Testis (tissue), 2 donors: ENCODE data around the gene FBXW7.

Source experiments
- POLR2A ChIP-seq: fragments of 450-650 bp; IDR thresholded peaks from one replicate; pipeline ENCODE4 v1.6.1; 2017; ENCODE audit warnings: antibody characterized with exemption, mild to moderate bottlenecking, moderate library complexity
- TF ChIP-seq, protein P1 (sequence below), 3 experiments: fragments of 450-650 bp in 2 of 3; fragments of 200-600 bp in 1 of 3; sonication (generic) in 1 of 3; IDR thresholded peaks; one replicate each; pipeline ENCODE4 v1.5.1; 2016 to 2019; ENCODE audit warnings: antibody characterized with exemption in 3 of 3, mild to moderate bottlenecking in 2 of 3, moderate library complexity in 1 of 3

DNA sequence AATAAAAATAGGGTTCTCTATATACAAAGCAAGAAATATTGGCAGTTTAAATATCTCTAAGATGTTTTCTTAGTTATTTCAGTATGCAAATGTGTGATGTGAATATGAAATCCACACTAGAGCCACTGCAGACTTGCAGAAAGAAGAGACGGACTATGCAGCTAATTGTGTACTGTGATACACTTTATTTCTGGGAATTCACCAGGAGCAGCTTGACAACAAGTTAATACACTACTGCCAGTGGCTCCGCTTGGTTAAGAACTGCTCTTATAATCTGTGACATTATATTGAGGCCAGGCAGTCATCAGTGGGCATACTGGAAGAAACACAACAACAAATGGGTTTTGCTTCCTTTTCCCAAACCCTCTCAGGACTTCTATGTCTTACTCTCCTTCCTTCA, 172.0 kb downstream of the FBXW7 start:
- no peak for TF ChIP-seq POLR2A
- TF ChIP-seq, protein P1, sequence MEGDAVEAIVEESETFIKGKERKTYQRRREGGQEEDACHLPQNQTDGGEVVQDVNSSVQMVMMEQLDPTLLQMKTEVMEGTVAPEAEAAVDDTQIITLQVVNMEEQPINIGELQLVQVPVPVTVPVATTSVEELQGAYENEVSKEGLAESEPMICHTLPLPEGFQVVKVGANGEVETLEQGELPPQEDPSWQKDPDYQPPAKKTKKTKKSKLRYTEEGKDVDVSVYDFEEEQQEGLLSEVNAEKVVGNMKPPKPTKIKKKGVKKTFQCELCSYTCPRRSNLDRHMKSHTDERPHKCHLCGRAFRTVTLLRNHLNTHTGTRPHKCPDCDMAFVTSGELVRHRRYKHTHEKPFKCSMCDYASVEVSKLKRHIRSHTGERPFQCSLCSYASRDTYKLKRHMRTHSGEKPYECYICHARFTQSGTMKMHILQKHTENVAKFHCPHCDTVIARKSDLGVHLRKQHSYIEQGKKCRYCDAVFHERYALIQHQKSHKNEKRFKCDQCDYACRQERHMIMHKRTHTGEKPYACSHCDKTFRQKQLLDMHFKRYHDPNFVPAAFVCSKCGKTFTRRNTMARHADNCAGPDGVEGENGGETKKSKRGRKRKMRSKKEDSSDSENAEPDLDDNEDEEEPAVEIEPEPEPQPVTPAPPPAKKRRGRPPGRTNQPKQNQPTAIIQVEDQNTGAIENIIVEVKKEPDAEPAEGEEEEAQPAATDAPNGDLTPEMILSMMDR (IDR thresholded peaks at IDR 0.05), result no peak
